IMR-90 (cell line): ENCODE measurements around the gene PODXL. TPM values are rescaled to one million over a fixed set of nuclear protein-coding genes. Genes with fewer than 3 reads are reported as not detected.

Source experiments
- ATAC-seq: fragments of 200-7000 bp; cut with Tn5 transposase; 2 replicates; pipeline ENCODE4 v1.9.1; 2020; ENCODE audit warnings: low read depth, mild to moderate bottlenecking, moderate library complexity
- BruUV-seq: library from RNA; stranded (reverse); fragments of 400-500 nt; replicated peaks from 2 replicates; lab custom pipeline; 2021; lab: Mats Ljungman, UMichigan
- CTCF ChIA-PET: fragments of 300-600 bp; formaldehyde crosslinking; extraction: SDS; loops from one replicate; lab custom pipeline; 2021; ENCODE audit warnings: antibody characterized with exemption; lab: Yijun Ruan, JAX
- POLR2A ChIA-PET: fragments of 300-600 bp; sonication (Branson Sonifier 250); formaldehyde crosslinking; loops from one replicate; lab custom pipeline; 2022; ENCODE audit warnings: antibody characterized with exemption; ENCODE audit not compliant: unreplicated experiment; lab: Charles Lee
- DNase-seq: peaks from one replicate; pipeline ENCODE4 v3.0.0; 2013
- H2AFZ ChIP-seq: replicated peaks from 2 replicates; pipeline ENCODE3; 2013; ENCODE audit warnings: low read length, mild to moderate bottlenecking; ENCODE audit not compliant: poor library complexity
- H2AK5ac ChIP-seq: 2 replicates; pipeline ENCODE4 v1.6.1; 2013; ENCODE audit warnings: low read depth, low read length, inconsistent platforms
- H2AK9ac ChIP-seq: replicated peaks from 2 replicates; pipeline ENCODE3; 2013; ENCODE audit warnings: mild to moderate bottlenecking, low read depth, low read length, moderate library complexity; ENCODE audit not compliant: poor library complexity
- H2BK120ac ChIP-seq: 2 replicates; pipeline ENCODE4 v1.6.1; 2013; ENCODE audit warnings: low read depth, low read length, inconsistent platforms
- H2BK15ac ChIP-seq: 3 replicates; pipeline ENCODE4 v1.6.1; 2013; ENCODE audit warnings: low read depth, low read length, inconsistent platforms
- H2BK20ac ChIP-seq: 2 replicates; pipeline ENCODE4 v1.6.1; 2013; ENCODE audit warnings: low read depth, mild to moderate bottlenecking, inconsistent platforms, low read length, moderate library complexity
- H2BK5ac ChIP-seq: 2 replicates; pipeline ENCODE4 v1.6.1; 2013; ENCODE audit warnings: mild to moderate bottlenecking, low read depth, low read length, inconsistent platforms; ENCODE audit not compliant: poor library complexity, severe bottlenecking
- H3K14ac ChIP-seq: replicated peaks from 2 replicates; pipeline ENCODE4 v1.6.1; 2013; ENCODE audit warnings: low read depth, low read length, inconsistent platforms
- H3K18ac ChIP-seq: 2 replicates; pipeline ENCODE4 v1.6.1; 2013; ENCODE audit warnings: low read depth, low read length, control low read depth
- H3K23ac ChIP-seq: 2 replicates; pipeline ENCODE4 v1.6.1; 2013; ENCODE audit warnings: low read depth, low read length, inconsistent platforms
- H3K27ac ChIP-seq: 2 replicates; pipeline ENCODE4 v1.5.1; 2013; ENCODE audit warnings: mild to moderate bottlenecking, control low read depth, low read length; ENCODE audit not compliant: insufficient read depth
- H3K27me3 ChIP-seq: 2 replicates; pipeline ENCODE4 v1.6.1; 2013; ENCODE audit warnings: low read length; ENCODE audit not compliant: control insufficient read depth, insufficient read depth
- H3K36me3 ChIP-seq: 2 replicates; pipeline ENCODE4 v1.6.1; 2013; ENCODE audit warnings: low read length, mixed read lengths; ENCODE audit not compliant: control insufficient read depth, insufficient read depth
- H3K4ac ChIP-seq: 2 replicates; pipeline ENCODE4 v1.6.1; 2013; ENCODE audit warnings: low read depth, low read length, inconsistent platforms
- H3K4me1 ChIP-seq: 2 replicates; pipeline ENCODE4 v1.6.1; 2013; ENCODE audit warnings: low read length, mixed read lengths; ENCODE audit not compliant: control insufficient read depth, insufficient read depth
- H3K4me2 ChIP-seq: 2 replicates; pipeline ENCODE4 v1.6.1; 2013; ENCODE audit warnings: low read depth, mild to moderate bottlenecking, control low read depth, low read length, moderate library complexity
- H3K4me3 ChIP-seq: 2 replicates; pipeline ENCODE4 v1.5.1; 2013; ENCODE audit warnings: low read depth, mild to moderate bottlenecking, control low read depth, low read length, moderate library complexity; ENCODE audit not compliant: insufficient read depth
- H3K56ac ChIP-seq: 2 replicates; pipeline ENCODE4 v1.6.1; 2013; ENCODE audit warnings: low read length, inconsistent platforms; ENCODE audit not compliant: insufficient read depth; ENCODE audit errors: extremely low read depth
- H3K79me1 ChIP-seq, 2 experiments: 2 replicates each; pipeline ENCODE4 v1.6.1; 2013; ENCODE audit warnings: low read length in 2 of 2, inconsistent platforms in 1 of 2, low read depth in 1 of 2
- H3K9ac ChIP-seq: 2 replicates; pipeline ENCODE4 v1.6.1; 2013; ENCODE audit warnings: low read depth, low read length, control low read depth
- H3K9me1 ChIP-seq: 2 replicates; pipeline ENCODE4 v1.6.1; 2013; ENCODE audit warnings: low read length, inconsistent platforms; ENCODE audit not compliant: insufficient read depth
- H3K9me3 ChIP-seq: 2 replicates; pipeline ENCODE4 v1.6.1; 2013; ENCODE audit warnings: low read length; ENCODE audit not compliant: control insufficient read depth, insufficient read depth
- H4K20me1 ChIP-seq: 2 replicates; pipeline ENCODE4 v1.6.1; 2013; ENCODE audit warnings: low read length, inconsistent platforms; ENCODE audit not compliant: insufficient read depth
- H4K5ac ChIP-seq: 2 replicates; pipeline ENCODE4 v1.6.1; 2013; ENCODE audit warnings: mild to moderate bottlenecking, low read depth, low read length, control low read depth
- H4K8ac ChIP-seq, 2 experiments: 2 replicates each; pipeline ENCODE4 v1.6.1; 2013; ENCODE audit warnings: low read depth in 2 of 2, low read length in 2 of 2, control low read depth in 1 of 2, inconsistent platforms in 1 of 2
- H4K91ac ChIP-seq: 2 replicates; pipeline ENCODE4 v1.6.1; 2013; ENCODE audit warnings: low read depth, low read length, inconsistent platforms; ENCODE audit not compliant: insufficient read depth
- CEBPB ChIP-seq: IDR thresholded peaks from 2 replicates; pipeline ENCODE4 v1.6.1; 2012; ENCODE audit warnings: low read depth, low read length, improper control_type of control experiment
- CHD1 ChIP-seq: IDR thresholded peaks from 2 replicates; pipeline ENCODE4 v1.6.1; 2012; ENCODE audit warnings: low read depth, low read length, improper control_type of control experiment
- FOS ChIP-seq: fragments of 150-350 bp; IDR thresholded peaks from 2 replicates; pipeline ENCODE4 v1.6.1; 2016; ENCODE audit warnings: low read depth, low read length
- MAFK ChIP-seq: IDR thresholded peaks from 2 replicates; pipeline ENCODE4 v1.6.1; 2012; ENCODE audit warnings: low read depth, low read length, improper control_type of control experiment
- MAZ ChIP-seq: IDR thresholded peaks from 2 replicates; pipeline ENCODE4 v1.6.1; 2012; ENCODE audit warnings: low read depth, mild to moderate bottlenecking, low read length, improper control_type of control experiment, moderate library complexity, borderline replicate concordance
- NFE2L2 ChIP-seq: fragments of 150-350 bp; IDR thresholded peaks from 2 replicates; pipeline ENCODE4 v1.6.1; 2016; ENCODE audit warnings: low read depth, mild to moderate bottlenecking, low read length
- RAD21 ChIP-seq: IDR thresholded peaks from 2 replicates; pipeline ENCODE4 v1.6.1; 2012; ENCODE audit warnings: low read length, improper control_type of control experiment
- RCOR1 ChIP-seq: IDR thresholded peaks from 2 replicates; pipeline ENCODE4 v1.6.1; 2012; ENCODE audit warnings: mild to moderate bottlenecking, low read length, improper control_type of control experiment; ENCODE audit not compliant: insufficient replicate concordance
- SMC3 ChIP-seq: fragments of 150-350 bp; IDR thresholded peaks from 2 replicates; pipeline ENCODE4 v1.6.1; 2016; ENCODE audit warnings: low read depth, mild to moderate bottlenecking, antibody characterized with exemption, low read length, moderate library complexity
- WGBS, 2 experiments: methylation state at CpG; one replicate each; pipeline versions ENCODE4 v1.1.5 to v1.1.7; 2013; ENCODE audit warnings: missing lambda C conversion rate in 2 of 2; ENCODE audit not compliant: insufficient read length in 1 of 2; ENCODE audit errors: extremely low coverage in 2 of 2; 5-methylcytosine and 5-hydroxymethylcytosine counted together
- dilution Hi-C: fragments of 300-500 bp; cut with HindIII; formaldehyde crosslinking; loops from one replicate; pipeline ENCODE4 v1.14.3; 2018; ENCODE audit warnings: low sequenced_read_pairs; ENCODE audit not compliant: unreplicated experiment
- in situ Hi-C: fragments of 300-500 bp; cut with MboI; formaldehyde crosslinking; loops from 3 replicates; pipeline ENCODE4 v1.14.3; 2019; ENCODE audit warnings: low sequenced_read_pairs, inconsistent platforms, mixed read lengths
- intact Hi-C: fragments of 100-400 bp; cut with micrococcal nuclease; formaldehyde crosslinking; loops from 2 replicates; pipeline ENCODE4 v1.10.0; 2022
- polyA plus RNA-seq, 3 experiments: library from polyadenylated mRNA; depleted of rRNA; stranded (reverse); fragments of >200 nt; gene quantifications; 2 replicates each; pipeline ENCODE4 v1.2.3, GENCODE V29; 2012; ENCODE audit warnings: low replicate concordance in 1 of 3
- total RNA-seq: library from RNA; depleted of rRNA; stranded (reverse); fragments of >200 nt; gene quantifications from 2 replicates; pipeline ENCODE4 v1.2.3, GENCODE V29; 2012
- TF ChIP-seq, protein P1 (sequence below): conservative IDR thresholded peaks from 2 replicates; pipeline ENCODE4 v1.5.1; 2012; ENCODE audit warnings: mild to moderate bottlenecking, low read depth, low read length, improper control_type of control experiment
- TF ChIP-seq, protein P2 (sequence below): fragments of 150-350 bp; IDR thresholded peaks from 2 replicates; pipeline ENCODE4 v1.6.1; 2016; ENCODE audit warnings: low read depth, mild to moderate bottlenecking, low read length, moderate library complexity, borderline replicate concordance

The PODXL gene
- total and polyA plus RNA-seq, 2 of the 4 experiments (the other 2 are of a cell fraction): 1.3 to 3.8 TPM

- ChIA-PET POLR2A (no interaction called here), CTCF (no interaction called here)
- no peak overlapping the region for H4K5ac ChIP-seq
- peaks cover 9% of the 10 kb centered on the region; the same call in 1 of the 2 replicates for H3K27me3 ChIP-seq
- H4K20me1 ChIP-seq: no peaks in the 10 kb centered on the region
- H3K36me3 ChIP-seq: no peaks in the 10 kb centered on the region
- DNase-seq (no peak), ATAC-seq (no peak)
- no peaks in the 10 kb centered on the region for H3K9me3 ChIP-seq
- intact Hi-C loops (no loop called here), in situ Hi-C loops (no loop called here), dilution Hi-C loops (no loop called here)
- no CpG with 5 or more reads among the region's 5 CpGs for WGBS, 2 experiments
- H2AK5ac ChIP-seq: no peak overlapping the region
- H3K18ac ChIP-seq: no peak overlapping the region
- BruUV-seq: no TSS peak
- H3K9me1 ChIP-seq: no peaks in the 10 kb centered on the region
- no peak overlapping the region for H3K14ac ChIP-seq
- TF ChIP-seq RCOR1: no peak
- TF ChIP-seq CHD1: no peak
- TF ChIP-seq SMC3: no peak
- no peak for TF ChIP-seq CEBPB
- TF ChIP-seq, protein P1, sequence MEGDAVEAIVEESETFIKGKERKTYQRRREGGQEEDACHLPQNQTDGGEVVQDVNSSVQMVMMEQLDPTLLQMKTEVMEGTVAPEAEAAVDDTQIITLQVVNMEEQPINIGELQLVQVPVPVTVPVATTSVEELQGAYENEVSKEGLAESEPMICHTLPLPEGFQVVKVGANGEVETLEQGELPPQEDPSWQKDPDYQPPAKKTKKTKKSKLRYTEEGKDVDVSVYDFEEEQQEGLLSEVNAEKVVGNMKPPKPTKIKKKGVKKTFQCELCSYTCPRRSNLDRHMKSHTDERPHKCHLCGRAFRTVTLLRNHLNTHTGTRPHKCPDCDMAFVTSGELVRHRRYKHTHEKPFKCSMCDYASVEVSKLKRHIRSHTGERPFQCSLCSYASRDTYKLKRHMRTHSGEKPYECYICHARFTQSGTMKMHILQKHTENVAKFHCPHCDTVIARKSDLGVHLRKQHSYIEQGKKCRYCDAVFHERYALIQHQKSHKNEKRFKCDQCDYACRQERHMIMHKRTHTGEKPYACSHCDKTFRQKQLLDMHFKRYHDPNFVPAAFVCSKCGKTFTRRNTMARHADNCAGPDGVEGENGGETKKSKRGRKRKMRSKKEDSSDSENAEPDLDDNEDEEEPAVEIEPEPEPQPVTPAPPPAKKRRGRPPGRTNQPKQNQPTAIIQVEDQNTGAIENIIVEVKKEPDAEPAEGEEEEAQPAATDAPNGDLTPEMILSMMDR: no peak
- no peak for TF ChIP-seq RAD21
- TF ChIP-seq, protein P2, sequence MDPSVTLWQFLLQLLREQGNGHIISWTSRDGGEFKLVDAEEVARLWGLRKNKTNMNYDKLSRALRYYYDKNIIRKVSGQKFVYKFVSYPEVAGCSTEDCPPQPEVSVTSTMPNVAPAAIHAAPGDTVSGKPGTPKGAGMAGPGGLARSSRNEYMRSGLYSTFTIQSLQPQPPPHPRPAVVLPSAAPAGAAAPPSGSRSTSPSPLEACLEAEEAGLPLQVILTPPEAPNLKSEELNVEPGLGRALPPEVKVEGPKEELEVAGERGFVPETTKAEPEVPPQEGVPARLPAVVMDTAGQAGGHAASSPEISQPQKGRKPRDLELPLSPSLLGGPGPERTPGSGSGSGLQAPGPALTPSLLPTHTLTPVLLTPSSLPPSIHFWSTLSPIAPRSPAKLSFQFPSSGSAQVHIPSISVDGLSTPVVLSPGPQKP: no peak
- TF ChIP-seq MAZ: no peak
- TF ChIP-seq FOS: no peak
- no peak for TF ChIP-seq NFE2L2
- TF ChIP-seq MAFK: no peak
- no peak overlapping the region for H3K4me3 ChIP-seq
- no peak overlapping the region for H4K8ac ChIP-seq
- no peak overlapping the region for H3K27ac ChIP-seq
- no peaks in the 10 kb centered on the region for H3K79me1 ChIP-seq
- no peak overlapping the region for H4K91ac ChIP-seq
- no peak overlapping the region for H2AK9ac ChIP-seq
- no peaks in the 10 kb centered on the region for H3K4me1 ChIP-seq
- H2BK5ac ChIP-seq: no peak overlapping the region
- no peak overlapping the region for H2BK120ac ChIP-seq
- H3K56ac ChIP-seq: no peak overlapping the region
- no peak overlapping the region for H3K23ac ChIP-seq
- no peak overlapping the region for H3K4ac ChIP-seq
- no peak overlapping the region for H2BK15ac ChIP-seq
- no peak overlapping the region for H2AFZ ChIP-seq
- H3K9ac ChIP-seq: no peak overlapping the region
- no peak overlapping the region for H3K4me2 ChIP-seq
- no peak overlapping the region for H2BK20ac ChIP-seq
These were observed 7.5 kb upstream of the PODXL start for GRCh38 chr7:131563918-131564317.
